ENCODE data around the gene CCDC175. TPM values are rescaled to one million over a fixed set of nuclear protein-coding genes. Genes with fewer than 3 reads are reported as not detected.
A peak's percentile ranks its signal among the peaks of the same experiment; 100 is the strongest.

The CCDC175 gene
- total RNA-seq, 1 donor from 2014 or later, result not detected

GRCh38 chr14:59483819-59484638 lies 92.6 kb downstream of the CCDC175 start, which contains the start of the genes JKAMP and L3HYPDH:
JKAMP (plus strand) TSS chr14:59484517; CDS start chr14:59484590, 73 bp downstream.
L3HYPDH (minus strand) TSS chr14:59484408; CDS start chr14:59484316, 92 bp downstream.
- H3K9me3 Mint-ChIP-seq, result no peaks in the 10 kb centered on the region
- peak within 1 kb of the TSS; percentile 98 for H3K4me3 Mint-ChIP-seq
- no peaks in the 10 kb centered on the region for H3K27me3 Mint-ChIP-seq
- CTCF ChIA-PET, result interaction anchor here (0.7 to 2.3 kb wide), 9 partner anchors 10 to 700 kb away, joined by 3 to 9 read pairs (median 5); partner anchors contain the start of genes CCDC175, DAAM1 and GPR135
- ATAC-seq (ENCODE audit: low read depth), result peak; percentile 92
- POLR2A ChIA-PET, result interaction anchor here (0.7 to 1.7 kb wide), 12 partner anchors 8 to 1088 kb away, joined by 3 to 13 read pairs (median 4); partner anchors contain the start of genes DAAM1, DHRS7, GPR135 and PPM1A
- peaks cover 52% of the 10 kb centered on the region for H3K4me1 Mint-ChIP-seq
- TF ChIP-seq, protein P1, sequence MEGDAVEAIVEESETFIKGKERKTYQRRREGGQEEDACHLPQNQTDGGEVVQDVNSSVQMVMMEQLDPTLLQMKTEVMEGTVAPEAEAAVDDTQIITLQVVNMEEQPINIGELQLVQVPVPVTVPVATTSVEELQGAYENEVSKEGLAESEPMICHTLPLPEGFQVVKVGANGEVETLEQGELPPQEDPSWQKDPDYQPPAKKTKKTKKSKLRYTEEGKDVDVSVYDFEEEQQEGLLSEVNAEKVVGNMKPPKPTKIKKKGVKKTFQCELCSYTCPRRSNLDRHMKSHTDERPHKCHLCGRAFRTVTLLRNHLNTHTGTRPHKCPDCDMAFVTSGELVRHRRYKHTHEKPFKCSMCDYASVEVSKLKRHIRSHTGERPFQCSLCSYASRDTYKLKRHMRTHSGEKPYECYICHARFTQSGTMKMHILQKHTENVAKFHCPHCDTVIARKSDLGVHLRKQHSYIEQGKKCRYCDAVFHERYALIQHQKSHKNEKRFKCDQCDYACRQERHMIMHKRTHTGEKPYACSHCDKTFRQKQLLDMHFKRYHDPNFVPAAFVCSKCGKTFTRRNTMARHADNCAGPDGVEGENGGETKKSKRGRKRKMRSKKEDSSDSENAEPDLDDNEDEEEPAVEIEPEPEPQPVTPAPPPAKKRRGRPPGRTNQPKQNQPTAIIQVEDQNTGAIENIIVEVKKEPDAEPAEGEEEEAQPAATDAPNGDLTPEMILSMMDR (IDR thresholded peaks at IDR 0.05), result no peak
- H3K36me3 Mint-ChIP-seq (ENCODE audit: low read depth), result peaks cover 15% of the 10 kb centered on the region
- peak; percentile 96 for DNase-seq
- peak within 1 kb of the TSS; percentile 96 for H3K27ac Mint-ChIP-seq
- intact Hi-C loops (cut with micrococcal nuclease), result loop anchor here (1.0 to 10.0 kb wide), 14 partner anchors 19 to 1285 kb away; partner anchors contain the start of genes CCDC175, DAAM1, DACT1 and DHRS7

GRCh38 chr14:59483363-59483762 lies 93.2 kb downstream of the CCDC175 start:
- DNase-seq (no peak), ATAC-seq (ENCODE audit: low read depth) (no peak)
- intact Hi-C loops (cut with micrococcal nuclease), result loop anchor here (1.0 to 10.0 kb wide), 7 partner anchors 481 to 1271 kb away; partner anchors contain the start of genes DACT1, DHRS7 and PSMA3
- POLR2A ChIA-PET, result interaction anchor here (1.4 to 1.7 kb wide), 4 partner anchors 10 to 765 kb away, joined by 3 to 13 read pairs (median 8); partner anchors contain the start of genes GPR135 and PPM1A
- Mint-ChIP-seq H3K9me3 (no peaks in the 10 kb centered on the region), H3K27ac (peak overlapping the region; percentile 96), H3K4me3 (peak overlapping the region; percentile 98), H3K36me3 (ENCODE audit: low read depth) (peaks cover 14% of the 10 kb centered on the region), H3K27me3 (no peaks in the 10 kb centered on the region), H3K4me1 (peaks cover 53% of the 10 kb centered on the region)
- CTCF ChIA-PET, result interaction anchor here (1.2 to 2.3 kb wide), 5 partner anchors 18 to 700 kb away, joined by 3 to 9 read pairs (median 8); partner anchors contain the start of genes CCDC175 and GPR135
- TF ChIP-seq, protein P1 (IDR thresholded peaks at IDR 0.05), result no peak

DNA sequence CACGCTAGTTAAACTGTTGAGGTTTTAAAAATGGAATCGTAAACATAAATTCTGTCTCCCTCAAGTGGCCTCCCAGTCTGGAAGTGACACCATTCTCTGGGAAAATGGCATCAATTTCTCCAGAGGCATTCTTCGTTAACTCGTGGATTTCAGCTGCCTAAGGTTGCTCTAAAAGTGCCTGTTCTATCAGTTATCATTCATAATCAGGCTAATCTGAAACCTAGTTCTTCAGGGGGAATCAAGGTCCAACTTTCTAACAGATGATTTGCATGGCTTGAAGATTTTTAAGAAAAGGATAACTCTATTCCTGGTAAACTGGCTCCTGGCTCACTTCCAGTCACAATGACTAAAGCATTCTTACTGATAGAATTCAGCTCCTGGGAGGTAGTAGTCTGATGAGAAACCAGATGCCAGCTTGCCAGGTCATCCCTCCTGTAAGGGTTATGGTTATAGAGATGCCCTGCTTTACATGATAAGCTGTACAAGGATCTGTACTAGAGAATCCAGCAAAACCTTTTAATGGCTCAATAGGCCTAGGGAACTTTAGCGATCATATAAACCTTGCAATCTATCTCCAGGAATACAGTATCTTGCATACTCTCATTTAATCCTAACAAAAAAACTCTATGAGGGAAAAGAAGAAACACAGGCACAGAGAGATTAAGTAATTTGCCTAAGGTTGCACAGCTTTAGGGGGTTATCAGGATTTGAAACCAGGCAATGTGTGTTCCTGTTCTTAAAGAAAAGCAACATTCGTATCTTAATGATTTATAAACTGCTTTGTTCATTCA lies 93.9 kb downstream of the CCDC175 start:
- peaks cover 12% of the 10 kb centered on the region for H3K36me3 Mint-ChIP-seq (ENCODE audit: low read depth)
- intact Hi-C loops (cut with micrococcal nuclease), result loop anchor here (1.0 to 10.0 kb wide), 7 partner anchors 482 to 1272 kb away; partner anchors contain the start of genes DACT1, DHRS7 and PSMA3
- no peak for DNase-seq

GRCh38 chr14:59481871-59482540 lies 94.6 kb downstream of the CCDC175 start:
- ChIA-PET CTCF (interaction anchor here (1.5 kb wide), 1 partner anchor 95 kb away, joined by 4 read pairs; the partner anchor contains the start of gene CCDC175), POLR2A (no interaction called here)
- intact Hi-C loops (cut with micrococcal nuclease), result loop anchor here (5.0 to 10.0 kb wide), 6 partner anchors 483 to 1273 kb away; partner anchors contain the start of genes DACT1, DHRS7 and PSMA3
- peaks cover 50% of the 10 kb centered on the region for H3K4me1 Mint-ChIP-seq
- ATAC-seq (ENCODE audit: low read depth) (no peak), DNase-seq (no peak)
- peak overlapping the region; percentile 98 for H3K4me3 Mint-ChIP-seq
- no peaks in the 10 kb centered on the region for H3K9me3 Mint-ChIP-seq
- H3K36me3 Mint-ChIP-seq (ENCODE audit: low read depth), result peaks cover 12% of the 10 kb centered on the region
- TF ChIP-seq, protein P1 (IDR thresholded peaks at IDR 0.05), result no peak
- H3K27ac Mint-ChIP-seq, result peak overlapping the region; percentile 7
- H3K27me3 Mint-ChIP-seq, result no peaks in the 10 kb centered on the region

More for the DNA sequence above, 93.9 kb downstream of the CCDC175 start:
- TF ChIP-seq, protein P1 (IDR thresholded peaks at IDR 0.05), result no peak
- ChIA-PET CTCF (interaction anchor here (1.2 to 2.3 kb wide), 3 partner anchors 20 to 699 kb away, joined by 3 to 8 read pairs (median 4); partner anchors contain the start of gene CCDC175), POLR2A (interaction anchor here (1.7 kb wide), 1 partner anchor 297 kb away, joined by 3 read pairs; no protein-coding TSS in a partner anchor)
- no peaks in the 10 kb centered on the region for H3K9me3 Mint-ChIP-seq
- H3K4me3 Mint-ChIP-seq, result peak overlapping the region; percentile 98
- H3K27ac Mint-ChIP-seq, result peak overlapping the region; percentile 96
- H3K27me3 Mint-ChIP-seq, result no peaks in the 10 kb centered on the region
- H3K4me1 Mint-ChIP-seq, result peaks cover 50% of the 10 kb centered on the region
- no peak for ATAC-seq (ENCODE audit: low read depth)

Data from activated B cell treated with CpG ODN at 0.5 μM for 24 hours (primary cell).